Panc1 (cell line): Measurements from ENCODE around the gene CPLANE2. TPM values are rescaled to one million over a fixed set of nuclear protein-coding genes. Genes with fewer than 3 reads are reported as not detected.
"Not testable (repeated sequence)": the region's sequence is repeated elsewhere in the genome, so short reads cannot be mapped to it uniquely, and the experiment has no call there.

Source experiments
- ATAC-seq: fragments of 200-7000 bp; cut with Tn5 transposase; 2 replicates; pipeline ENCODE4 v1.9.1; 2020; ENCODE audit warnings: mild to moderate bottlenecking, moderate library complexity
- BruUV-seq: library from RNA; stranded (reverse); fragments of 400-500 nt; replicated peaks from 2 replicates; lab custom pipeline; 2021; lab: Mats Ljungman, UMichigan
- CTCF ChIA-PET: fragments of 300-600 bp; sonication (Branson Sonifier 250); formaldehyde crosslinking; loops from one replicate; lab custom pipeline; 2022; ENCODE audit warnings: antibody characterized with exemption; lab: Charles Lee
- POLR2A ChIA-PET: fragments of 300-600 bp; sonication (Branson Sonifier 250); formaldehyde crosslinking; loops from one replicate; lab custom pipeline; 2022; ENCODE audit warnings: antibody characterized with exemption; lab: Charles Lee
- DNase-seq: peaks from one replicate; pipeline ENCODE4 v3.0.0-alpha.2; 2010; ENCODE audit warnings: low read depth, low spot score
- H3K27ac ChIP-seq: 2 replicates; pipeline ENCODE4 v1.5.1; 2011; ENCODE audit warnings: mild to moderate bottlenecking, low read length, inconsistent platforms
- H3K27me3 ChIP-seq: fragments of 200-500 bp; sonication (Bioruptor generic); 2 replicates; pipeline ENCODE4 v1.6.0; 2014; ENCODE audit warnings: low read length, inconsistent platforms; ENCODE audit not compliant: control insufficient read depth, insufficient read depth
- H3K36me3 ChIP-seq: fragments of 200-500 bp; sonication (Bioruptor generic); 2 replicates; pipeline ENCODE4 v1.5.1; 2014; ENCODE audit warnings: inconsistent platforms, mild to moderate bottlenecking, low read length, moderate library complexity; ENCODE audit not compliant: control insufficient read depth, insufficient read depth
- H3K4me1 ChIP-seq: 2 replicates; pipeline ENCODE4 v1.5.1; 2011; ENCODE audit warnings: inconsistent platforms, mild to moderate bottlenecking, low read length, moderate library complexity; ENCODE audit not compliant: control insufficient read depth, insufficient read depth
- H3K4me3 ChIP-seq, 2 experiments: 2 replicates each; pipeline ENCODE4 v1.5.1; 2011 to 2012; ENCODE audit warnings: low read depth in 2 of 2, low read length in 2 of 2, mild to moderate bottlenecking in 2 of 2, inconsistent platforms in 1 of 2, moderate library complexity in 1 of 2
- H3K9me3 ChIP-seq: fragments of 200-500 bp; sonication (Bioruptor generic); 2 replicates; pipeline ENCODE4 v1.5.1; 2014; ENCODE audit warnings: low read depth, mild to moderate bottlenecking, inconsistent platforms, low read length, moderate library complexity; ENCODE audit not compliant: control insufficient read depth, insufficient read depth
- CTCF ChIP-seq: fragments of 450-650 bp; IDR thresholded peaks from 2 replicates; pipeline ENCODE4 v1.5.1; 2017; ENCODE audit warnings: mild to moderate bottlenecking
- POLR2AphosphoS5 ChIP-seq: IDR thresholded peaks from 2 replicates; pipeline ENCODE4 v1.6.1; 2012; ENCODE audit warnings: mild to moderate bottlenecking, low read depth, low read length, moderate library complexity
- REST ChIP-seq, 2 experiments: IDR thresholded peaks; 2 replicates each; pipeline ENCODE4 v1.6.1; 2011 to 2012; ENCODE audit warnings: low read depth in 2 of 2, control low read depth in 1 of 2, low read length in 1 of 2, mild to moderate bottlenecking in 1 of 2, moderate library complexity in 1 of 2; ENCODE audit not compliant: insufficient read depth in 1 of 2
- SIN3A ChIP-seq: IDR thresholded peaks from 2 replicates; pipeline ENCODE4 v1.6.1; 2012; ENCODE audit warnings: low read depth, mild to moderate bottlenecking, low read length, moderate library complexity, borderline replicate concordance; ENCODE audit not compliant: insufficient read depth
- TCF7L2 ChIP-seq: IDR thresholded peaks from 2 replicates; pipeline ENCODE4 v1.6.1; 2011; ENCODE audit warnings: mild to moderate bottlenecking, low read depth, low read length, inconsistent platforms
- in situ Hi-C: cut with HindIII; loops from 2 replicates; pipeline ENCODE4 v1.10.0; 2016; ENCODE audit warnings: low sequenced_read_pairs, low pct_unique_long_range_greater_than_20kb
- intact Hi-C: fragments of 100-400 bp; cut with micrococcal nuclease; formaldehyde crosslinking; loops from one replicate; pipeline ENCODE4 v1.10.0; 2022; ENCODE audit not compliant: unreplicated experiment
- total RNA-seq: library from RNA; stranded (reverse); gene quantifications from one replicate; pipeline ENCODE4 v1.2.1, GENCODE V29; 2021; ENCODE audit not compliant: unreplicated experiment

CPLANE2 gene
- total RNA-seq, 1 experiment from 2014 or later: 17.8 TPM

- Histone ChIP-seq H3K27me3 (no peaks in the 10 kb centered on the region), H3K9me3 (no peaks in the 10 kb centered on the region), H3K36me3 (peaks cover 10% of the 10 kb centered on the region), H3K4me1 (peaks cover 6% of the 10 kb centered on the region), H3K27ac (no peak overlapping the region), H3K4me3 (no peak overlapping the region)
- intact Hi-C loops (no loop called here), in situ Hi-C loops (no loop called here)
- no peak for TF ChIP-seq POLR2AphosphoS5
- no peak for TF ChIP-seq CTCF
- no peak for TF ChIP-seq TCF7L2
- no peak for TF ChIP-seq SIN3A
- TF ChIP-seq REST (IDR thresholded peaks at IDR 0.05; ENCODE audit: insufficient read depth in 1 of 2, low read depth in 2 of 2, low read length in 1 of 2): no peak
- no peak for ATAC-seq
- DNase-seq: no peak
- CTCF ChIA-PET: no interaction called here
- BruUV-seq: no TSS peak
- POLR2A ChIA-PET: no interaction called here
Measured at GRCh38 chr1:16246961-16247360, 10.0 kb upstream of the CPLANE2 start.

GRCh38 chr1:16246239-16246638, 9.3 kb upstream of the CPLANE2 start:
- ATAC-seq, intact Hi-C loops, H3K4me1 ChIP-seq, in situ Hi-C loops, H3K27ac ChIP-seq, H3K9me3 ChIP-seq, BruUV-seq, H3K27me3 ChIP-seq, DNase-seq, CTCF ChIA-PET, H3K4me3 ChIP-seq, H3K36me3 ChIP-seq: not testable (repeated sequence)
- POLR2A ChIA-PET: interaction anchor here (0.6 kb wide), 1 partner anchor 117 kb away, joined by 7 read pairs; no protein-coding TSS in a partner anchor

- Histone ChIP-seq H3K4me3 (no peak overlapping the region), H3K9me3 (no peaks in the 10 kb centered on the region), H3K4me1 (peaks cover 6% of the 10 kb centered on the region), H3K27me3 (no peaks in the 10 kb centered on the region), H3K36me3 (peaks cover 8% of the 10 kb centered on the region), H3K27ac (no peak overlapping the region)
- ATAC-seq: no peak
- TF ChIP-seq TCF7L2: no peak
- no peak for TF ChIP-seq CTCF
- TF ChIP-seq POLR2AphosphoS5: no peak
- TF ChIP-seq REST (IDR thresholded peaks at IDR 0.05; ENCODE audit: insufficient read depth in 1 of 2, low read depth in 2 of 2, low read length in 1 of 2): no peak
- no peak for TF ChIP-seq SIN3A
- ChIA-PET POLR2A (interaction anchor here (0.6 kb wide), 1 partner anchor 117 kb away, joined by 7 read pairs; no protein-coding TSS in a partner anchor), CTCF (no interaction called here)
- intact Hi-C loops: loop anchor here (2.0 kb wide), 1 partner anchor 167 kb away; no protein-coding TSS in a partner anchor
- no peak for DNase-seq
- in situ Hi-C loops: no loop called here
- no TSS peak for BruUV-seq
Measured at GRCh38 chr1:16245476-16246196, 8.7 kb upstream of the CPLANE2 start.
